Embryonic facial prominence (tissue), 1 donor: ENCODE results near the gene PRKCA.
"Not testable (repeated sequence)": the region's sequence is repeated elsewhere in the genome, so short reads cannot be mapped to it uniquely, and the experiment has no call there.

Experiments used
- DNase-seq: peaks from one replicate; pipeline ENCODE4 v3.0.0-alpha.2; 2016; ENCODE audit errors: extremely low spot score

PRKCA gene

GRCh38 chr17:66437476-66438026 is 135.1 kb downstream of the PRKCA start:
- DNase-seq, result no peak

GRCh38 chr17:66438101-66438500 is 135.7 kb downstream of the PRKCA start:
- no peak for DNase-seq

GRCh38 chr17:66441101-66441661 is 138.8 kb downstream of the PRKCA start:
- DNase-seq, result no peak

- DNase-seq, result no peak
Observed at GRCh38 chr17:66443166-66443565, 140.8 kb downstream of the PRKCA start.

- no peak for DNase-seq
Observed at GRCh38 chr17:66443606-66444005, 141.2 kb downstream of the PRKCA start.

GRCh38 chr17:66444031-66444430 is 141.6 kb downstream of the PRKCA start:
- DNase-seq, result no peak

GRCh38 chr17:66445229-66445628 is 142.8 kb downstream of the PRKCA start:
- DNase-seq, result no peak

- no peak for DNase-seq
Observed at GRCh38 chr17:66446419-66446818, 144.0 kb downstream of the PRKCA start.

GRCh38 chr17:66447159-66447558 is 144.7 kb downstream of the PRKCA start:
- DNase-seq, result no peak

GRCh38 chr17:66448026-66448639 is 145.7 kb downstream of the PRKCA start:
- DNase-seq, result no peak

GRCh38 chr17:66449418-66449977 is 147.1 kb downstream of the PRKCA start:
- DNase-seq, result no peak

GRCh38 chr17:66450008-66450851 is 147.8 kb downstream of the PRKCA start:
- no peak for DNase-seq

- DNase-seq, result no peak
Observed at GRCh38 chr17:66450852-66451158, 148.4 kb downstream of the PRKCA start.

- DNase-seq, result no peak
Observed at GRCh38 chr17:66451188-66452149, 149.1 kb downstream of the PRKCA start.

- no peak for DNase-seq
Observed at GRCh38 chr17:66455060-66455459, 152.6 kb downstream of the PRKCA start.

GRCh38 chr17:66457499-66457898 is 155.1 kb downstream of the PRKCA start:
- DNase-seq, result not testable (repeated sequence)

- no peak for DNase-seq
Observed at GRCh38 chr17:66458782-66459181, 156.4 kb downstream of the PRKCA start.

- DNase-seq, result no peak
Observed at GRCh38 chr17:66459811-66460270, 157.4 kb downstream of the PRKCA start.

- DNase-seq, result no peak
Observed at GRCh38 chr17:66460558-66460957, 158.1 kb downstream of the PRKCA start.

- no peak for DNase-seq
Observed at GRCh38 chr17:66461343-66461995, 159.1 kb downstream of the PRKCA start.

- no peak for DNase-seq
Observed at GRCh38 chr17:66462010-66462409, 159.6 kb downstream of the PRKCA start.
